GM06990 (cell line): ENCODE measurements around the gene TKT.
"Not testable (repeated sequence)": the region's sequence is repeated elsewhere in the genome, so short reads cannot be mapped to it uniquely, and the experiment has no call there.

ENCODE experiments used
- DNase-seq: peaks from one replicate; pipeline ENCODE4 v3.0.0-alpha.2; 2011; ENCODE audit not compliant: insufficient read length; ENCODE audit errors: extremely low read depth
- H3K27me3 ChIP-seq: replicated peaks from 2 replicates; pipeline ENCODE4 v1.6.0; 2011; ENCODE audit warnings: low read length; ENCODE audit not compliant: control insufficient read depth, insufficient read depth
- H3K36me3 ChIP-seq: 2 replicates; pipeline ENCODE4 v1.5.1; 2011; ENCODE audit warnings: low read length; ENCODE audit not compliant: control insufficient read depth, insufficient read depth
- H3K4me3 ChIP-seq: replicated peaks from 2 replicates; pipeline ENCODE4 v1.5.1; 2011; ENCODE audit warnings: low read depth, mild to moderate bottlenecking, control low read depth, low read length
- TF ChIP-seq, protein P1 (sequence below): IDR thresholded peaks from 2 replicates; pipeline ENCODE4 v1.5.1; 2011; ENCODE audit warnings: low read length, control low read depth, mild to moderate bottlenecking, inconsistent platforms; ENCODE audit not compliant: insufficient read depth, poor library complexity, severe bottlenecking

TKT gene

DNA sequence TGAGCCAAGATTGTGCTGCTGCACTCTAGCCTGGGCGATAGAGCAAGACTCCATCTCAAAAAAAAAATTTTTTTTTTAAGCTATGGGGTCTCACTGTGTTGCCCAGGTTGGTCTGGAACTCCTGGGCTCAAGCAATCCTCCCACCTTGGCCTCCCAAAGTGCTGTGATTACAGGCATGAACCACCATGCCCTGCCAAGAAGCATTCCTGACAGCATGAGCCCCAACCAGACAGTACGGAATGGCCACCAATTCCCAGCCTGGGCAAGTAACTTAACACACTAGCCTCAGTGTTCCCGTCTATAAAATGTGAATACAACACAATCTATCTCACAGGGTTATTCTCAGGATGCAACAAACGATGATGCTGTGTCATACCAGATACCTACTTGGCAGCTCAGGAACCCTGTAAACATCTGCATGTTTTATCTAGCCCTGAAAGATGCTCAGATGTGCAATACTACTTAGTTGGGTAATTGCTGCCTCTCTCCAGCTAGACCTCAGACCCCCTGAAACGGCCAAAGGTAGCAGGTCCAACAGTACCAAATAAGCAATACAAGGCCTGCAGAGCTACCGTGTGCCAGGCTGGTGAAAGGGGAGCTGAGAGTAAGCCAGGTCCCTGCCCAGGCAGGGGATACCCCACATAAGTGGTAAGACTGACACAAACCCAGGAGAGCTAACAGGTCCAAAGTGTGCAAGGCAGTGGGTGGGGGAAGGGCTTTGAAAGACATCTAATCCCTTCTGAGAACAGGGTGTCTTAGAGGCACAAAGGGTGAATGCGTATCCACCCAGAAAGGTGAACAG lies 1.9 kb downstream of the TKT start:
- H3K4me3 ChIP-seq: peak overlapping the region; percentile 89
- TF ChIP-seq, protein P1, sequence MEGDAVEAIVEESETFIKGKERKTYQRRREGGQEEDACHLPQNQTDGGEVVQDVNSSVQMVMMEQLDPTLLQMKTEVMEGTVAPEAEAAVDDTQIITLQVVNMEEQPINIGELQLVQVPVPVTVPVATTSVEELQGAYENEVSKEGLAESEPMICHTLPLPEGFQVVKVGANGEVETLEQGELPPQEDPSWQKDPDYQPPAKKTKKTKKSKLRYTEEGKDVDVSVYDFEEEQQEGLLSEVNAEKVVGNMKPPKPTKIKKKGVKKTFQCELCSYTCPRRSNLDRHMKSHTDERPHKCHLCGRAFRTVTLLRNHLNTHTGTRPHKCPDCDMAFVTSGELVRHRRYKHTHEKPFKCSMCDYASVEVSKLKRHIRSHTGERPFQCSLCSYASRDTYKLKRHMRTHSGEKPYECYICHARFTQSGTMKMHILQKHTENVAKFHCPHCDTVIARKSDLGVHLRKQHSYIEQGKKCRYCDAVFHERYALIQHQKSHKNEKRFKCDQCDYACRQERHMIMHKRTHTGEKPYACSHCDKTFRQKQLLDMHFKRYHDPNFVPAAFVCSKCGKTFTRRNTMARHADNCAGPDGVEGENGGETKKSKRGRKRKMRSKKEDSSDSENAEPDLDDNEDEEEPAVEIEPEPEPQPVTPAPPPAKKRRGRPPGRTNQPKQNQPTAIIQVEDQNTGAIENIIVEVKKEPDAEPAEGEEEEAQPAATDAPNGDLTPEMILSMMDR: no peak
- H3K27me3 ChIP-seq: no peaks in the 10 kb centered on the region
- no peak for DNase-seq
- H3K36me3 ChIP-seq: no peaks in the 10 kb centered on the region; the same call in 1 of the 2 replicates

DNA sequence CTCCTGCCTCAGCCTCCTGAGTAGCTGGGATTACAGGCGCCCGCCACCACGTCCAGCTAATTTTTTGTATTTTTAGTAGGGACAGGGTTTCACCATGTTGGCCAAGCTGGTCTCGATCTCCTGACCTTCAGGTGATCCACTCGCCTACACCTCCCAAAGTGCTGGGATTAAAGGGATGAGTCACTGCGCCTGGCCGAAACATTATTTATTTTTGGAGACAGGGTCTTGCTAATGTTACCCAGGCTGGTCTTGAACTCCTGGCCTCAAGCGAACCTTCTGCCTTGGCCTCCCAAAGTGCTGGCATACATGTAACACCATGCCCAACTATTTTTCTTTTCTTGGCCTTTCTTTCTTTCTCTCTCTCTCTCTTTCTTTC lies 2.9 kb downstream of the TKT start:
- not testable (repeated sequence) for H3K27me3 ChIP-seq, DNase-seq, H3K36me3 ChIP-seq, H3K4me3 ChIP-seq

- no peak for DNase-seq
- TF ChIP-seq, protein P1: no peak
- H3K36me3 ChIP-seq: no peaks in the 10 kb centered on the region; the same call in 1 of the 2 replicates
- H3K27me3 ChIP-seq: no peaks in the 10 kb centered on the region
- H3K4me3 ChIP-seq: peak overlapping the region; percentile 3
These were observed 3.5 kb downstream of the TKT start for GRCh38 chr3:53252096-53252946.

DNA sequence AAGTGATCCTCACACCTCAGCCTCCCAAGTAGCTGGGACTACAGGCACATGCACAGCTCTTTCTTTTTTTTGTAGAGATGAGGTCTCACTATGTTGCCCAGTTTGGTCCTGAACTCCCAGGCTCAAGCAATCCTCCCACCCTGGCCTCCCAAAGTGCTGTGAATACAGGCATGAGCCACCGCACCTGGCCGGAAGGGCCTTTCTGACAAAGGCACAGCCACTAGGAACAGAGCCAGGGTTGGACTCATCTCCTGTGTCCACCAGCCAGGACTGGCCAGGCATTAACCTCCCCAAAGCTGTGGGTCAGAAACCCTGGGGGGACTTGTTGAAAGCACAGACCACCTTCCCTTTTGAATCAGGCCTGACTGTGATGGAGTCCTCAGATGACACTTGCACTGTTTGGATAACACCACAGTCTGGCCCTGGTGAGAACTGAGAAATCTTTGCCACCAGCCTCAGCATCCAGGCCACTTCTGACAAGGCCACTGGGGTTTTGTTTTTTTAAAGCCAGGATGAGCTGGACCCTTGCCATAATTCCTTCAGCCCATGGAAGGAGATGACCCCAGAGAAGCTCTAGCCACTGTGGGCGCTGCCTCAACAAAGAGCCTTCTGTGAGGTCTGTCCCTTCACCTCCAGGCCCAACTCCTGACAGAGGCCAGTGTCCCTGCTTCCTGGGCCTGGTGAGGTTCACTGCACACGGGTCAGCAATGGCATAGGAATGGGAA lies 4.8 kb downstream of the TKT start:
- DNase-seq: no peak
- no peaks in the 10 kb centered on the region; the same call in 1 of the 2 replicates for H3K36me3 ChIP-seq

DNA sequence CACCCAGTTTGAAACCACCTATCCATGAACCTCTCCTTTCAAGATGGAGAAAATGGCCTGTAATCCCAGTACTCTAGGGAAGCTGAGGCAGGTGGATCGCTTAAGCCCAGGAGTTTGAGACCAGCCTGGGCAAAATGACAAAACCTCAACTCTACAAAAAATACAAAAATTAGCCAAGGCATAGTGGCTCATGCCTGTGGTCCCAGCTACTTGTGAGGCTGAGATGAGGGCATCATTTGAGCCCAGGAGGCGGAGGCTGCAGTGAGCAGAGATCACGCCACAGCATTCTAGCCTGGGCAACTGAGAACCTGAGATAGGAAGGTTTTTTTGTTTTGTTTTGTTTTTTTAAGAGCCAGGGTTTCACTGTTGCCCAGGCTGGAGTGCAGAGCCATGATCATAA lies 5.4 kb downstream of the TKT start:
- Histone ChIP-seq H3K4me3 (no peak overlapping the region), H3K36me3 (no peaks in the 10 kb centered on the region; the same call in 1 of the 2 replicates), H3K27me3 (no peaks in the 10 kb centered on the region)
- TF ChIP-seq, protein P1: no peak
- DNase-seq: no peak

More for the DNA sequence above, 4.8 kb downstream of the TKT start:
- TF ChIP-seq, protein P1: no peak
- no peak overlapping the region for H3K4me3 ChIP-seq
- no peaks in the 10 kb centered on the region for H3K27me3 ChIP-seq

DNA sequence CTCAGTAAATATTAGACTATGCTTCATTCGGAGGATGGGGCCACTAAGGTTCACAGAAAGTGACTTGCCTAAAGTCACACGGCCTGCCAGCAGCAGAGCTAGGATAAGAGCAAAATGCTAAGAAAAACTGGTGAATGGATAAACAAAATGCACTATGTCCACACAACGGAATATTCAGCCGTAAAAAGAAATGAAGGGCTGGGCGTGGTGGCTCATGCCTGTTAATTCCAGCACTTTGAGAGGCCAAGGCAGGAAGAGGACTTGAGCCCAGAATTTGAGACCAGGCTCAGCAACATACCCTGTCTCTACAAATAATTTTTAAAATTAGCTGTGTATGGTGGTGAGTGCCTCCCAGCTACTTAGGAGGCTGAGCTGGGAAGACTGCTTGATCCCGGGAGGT lies 7.7 kb downstream of the TKT start:
- no peaks in the 10 kb centered on the region for H3K27me3 ChIP-seq
- no peak overlapping the region for H3K4me3 ChIP-seq
- TF ChIP-seq, protein P1: no peak
- peaks cover 2% of the 10 kb centered on the region for H3K36me3 ChIP-seq
- DNase-seq: no peak
